ENCODE measurements around the gene WDFY2. TPM values are rescaled to one million over a fixed set of nuclear protein-coding genes. Genes with fewer than 3 reads are reported as not detected.

Gene WDFY2
- total RNA-seq, 1 donor from 2014 or later, result 20.7 TPM

DNA sequence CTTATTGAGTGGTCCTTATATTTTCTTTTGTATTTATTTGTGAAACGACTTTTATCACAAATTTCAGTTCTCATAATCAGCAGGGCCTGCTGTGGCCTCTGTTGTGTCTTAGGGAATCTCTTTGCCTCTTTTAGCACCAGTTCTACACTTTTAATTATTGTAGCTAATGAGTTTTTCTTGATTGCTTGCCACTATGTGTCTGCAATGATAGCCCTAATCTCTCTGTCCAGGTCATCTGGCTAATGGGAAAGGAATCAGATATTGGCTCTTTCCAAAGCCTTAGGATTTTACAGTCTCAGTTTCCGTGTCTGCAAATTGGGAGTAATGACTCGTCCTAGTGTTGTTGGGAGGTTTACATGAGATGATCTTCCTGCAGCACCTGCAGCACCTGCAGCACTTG lies 10.2 kb downstream of the WDFY2 start:
- Mint-ChIP-seq H3K36me3 (ENCODE audit: unreplicated experiment) (no peaks in the 10 kb centered on the region), H3K27ac (ENCODE audit: unreplicated experiment) (no peak overlapping the region), H3K4me3 (ENCODE audit: unreplicated experiment) (no peak overlapping the region), H3K27me3 (ENCODE audit: unreplicated experiment) (no peaks in the 10 kb centered on the region), H3K9me3 (ENCODE audit: unreplicated experiment) (no peaks in the 10 kb centered on the region), H3K4me1 (ENCODE audit: unreplicated experiment) (peaks cover 49% of the 10 kb centered on the region)
- no peak for DNase-seq (ENCODE audit: extremely low spot score, unreplicated experiment)
- TF ChIP-seq, protein P1, sequence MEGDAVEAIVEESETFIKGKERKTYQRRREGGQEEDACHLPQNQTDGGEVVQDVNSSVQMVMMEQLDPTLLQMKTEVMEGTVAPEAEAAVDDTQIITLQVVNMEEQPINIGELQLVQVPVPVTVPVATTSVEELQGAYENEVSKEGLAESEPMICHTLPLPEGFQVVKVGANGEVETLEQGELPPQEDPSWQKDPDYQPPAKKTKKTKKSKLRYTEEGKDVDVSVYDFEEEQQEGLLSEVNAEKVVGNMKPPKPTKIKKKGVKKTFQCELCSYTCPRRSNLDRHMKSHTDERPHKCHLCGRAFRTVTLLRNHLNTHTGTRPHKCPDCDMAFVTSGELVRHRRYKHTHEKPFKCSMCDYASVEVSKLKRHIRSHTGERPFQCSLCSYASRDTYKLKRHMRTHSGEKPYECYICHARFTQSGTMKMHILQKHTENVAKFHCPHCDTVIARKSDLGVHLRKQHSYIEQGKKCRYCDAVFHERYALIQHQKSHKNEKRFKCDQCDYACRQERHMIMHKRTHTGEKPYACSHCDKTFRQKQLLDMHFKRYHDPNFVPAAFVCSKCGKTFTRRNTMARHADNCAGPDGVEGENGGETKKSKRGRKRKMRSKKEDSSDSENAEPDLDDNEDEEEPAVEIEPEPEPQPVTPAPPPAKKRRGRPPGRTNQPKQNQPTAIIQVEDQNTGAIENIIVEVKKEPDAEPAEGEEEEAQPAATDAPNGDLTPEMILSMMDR (IDR thresholded peaks at IDR 0.05), result no peak

DNA sequence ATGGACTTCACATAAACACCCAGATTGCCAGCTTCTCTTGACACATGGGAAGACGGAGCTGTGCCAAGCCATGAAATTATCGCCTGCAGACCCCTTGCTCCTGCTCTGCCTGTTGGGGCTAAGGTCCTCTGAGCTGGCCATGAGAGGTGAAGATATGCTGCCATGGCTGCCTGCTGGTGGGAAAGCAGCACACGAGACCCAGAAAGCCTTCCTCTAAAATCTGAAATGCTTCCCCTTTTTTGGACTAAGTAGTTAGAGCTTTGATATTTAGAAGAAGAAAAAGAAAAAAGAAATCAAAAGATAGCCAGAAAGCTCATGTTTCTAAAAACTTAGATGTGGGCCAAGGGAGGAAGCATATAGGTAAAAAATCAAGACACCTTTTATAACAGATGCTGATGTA lies 11.2 kb downstream of the WDFY2 start:
- Mint-ChIP-seq H3K4me3 (ENCODE audit: unreplicated experiment) (no peak overlapping the region), H3K36me3 (ENCODE audit: unreplicated experiment) (no peaks in the 10 kb centered on the region), H3K27ac (ENCODE audit: unreplicated experiment) (no peak overlapping the region), H3K9me3 (ENCODE audit: unreplicated experiment) (no peaks in the 10 kb centered on the region), H3K27me3 (ENCODE audit: unreplicated experiment) (no peaks in the 10 kb centered on the region), H3K4me1 (ENCODE audit: unreplicated experiment) (peaks cover 47% of the 10 kb centered on the region)
- TF ChIP-seq, protein P1 (IDR thresholded peaks at IDR 0.05), result no peak
- DNase-seq (ENCODE audit: extremely low spot score, unreplicated experiment), result no peak

DNA sequence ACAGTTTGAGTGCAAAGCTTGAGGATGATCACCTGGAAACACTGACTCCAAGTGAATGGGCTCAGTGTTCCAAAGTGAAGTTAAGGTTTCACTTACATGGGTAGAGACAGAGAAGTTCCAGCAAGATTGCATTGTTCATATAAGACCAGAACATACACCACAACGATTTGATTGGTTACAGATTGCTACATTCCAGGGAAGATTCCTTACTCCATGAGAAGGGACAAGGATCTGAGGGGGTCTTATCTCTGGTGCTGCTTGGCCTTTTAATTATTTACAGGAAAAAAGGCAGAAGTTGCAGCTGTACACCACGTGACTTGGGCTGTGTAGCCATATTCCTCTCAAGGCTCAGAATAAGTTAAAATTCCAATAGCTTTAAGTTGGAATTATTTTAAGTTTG lies 12.3 kb downstream of the WDFY2 start:
- Mint-ChIP-seq H3K36me3 (ENCODE audit: unreplicated experiment) (peaks cover under 1% of the 10 kb centered on the region), H3K4me1 (ENCODE audit: unreplicated experiment) (peaks cover 35% of the 10 kb centered on the region), H3K27ac (ENCODE audit: unreplicated experiment) (no peak overlapping the region), H3K4me3 (ENCODE audit: unreplicated experiment) (no peak overlapping the region), H3K27me3 (ENCODE audit: unreplicated experiment) (no peaks in the 10 kb centered on the region), H3K9me3 (ENCODE audit: unreplicated experiment) (no peaks in the 10 kb centered on the region)
- no peak for DNase-seq (ENCODE audit: extremely low spot score, unreplicated experiment)
- TF ChIP-seq, protein P1 (IDR thresholded peaks at IDR 0.05), result no peak

DNA sequence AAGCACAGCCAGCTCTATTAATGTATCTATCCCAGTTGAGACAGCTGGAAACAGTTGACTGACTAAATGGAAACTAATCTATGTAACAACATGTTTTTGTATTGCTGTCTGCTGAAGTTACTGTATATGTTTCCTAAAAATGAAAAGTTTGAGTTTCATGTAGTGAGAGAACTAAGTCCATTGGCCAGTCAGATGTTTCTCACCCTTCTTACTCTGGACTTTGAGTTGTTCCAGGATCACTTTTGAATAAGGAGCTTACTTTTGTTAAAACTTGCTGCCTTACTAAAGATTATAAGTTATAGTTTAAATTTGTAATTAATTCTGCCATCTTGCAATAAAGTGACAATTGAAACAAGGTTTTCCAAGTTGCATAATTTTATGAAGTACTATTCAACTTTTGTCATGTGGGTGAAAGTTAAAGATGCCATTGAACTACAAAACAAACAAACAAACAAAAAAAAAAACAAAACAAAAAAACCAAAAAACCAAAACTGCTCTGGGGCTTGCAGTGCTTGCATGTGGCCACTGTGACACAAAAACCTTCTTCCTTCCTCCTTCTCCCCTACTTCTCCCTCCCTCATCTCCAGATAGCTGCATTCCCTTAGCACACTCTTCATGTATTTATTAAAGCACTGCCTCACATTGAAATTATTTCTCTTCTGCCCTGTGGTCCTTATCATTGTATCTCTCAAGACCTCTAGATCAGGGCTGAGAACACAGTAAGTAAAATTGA lies 15.3 kb downstream of the WDFY2 start:
- Mint-ChIP-seq H3K36me3 (ENCODE audit: unreplicated experiment) (peaks cover 2% of the 10 kb centered on the region), H3K27ac (ENCODE audit: unreplicated experiment) (no peak overlapping the region), H3K4me3 (ENCODE audit: unreplicated experiment) (no peak overlapping the region), H3K27me3 (ENCODE audit: unreplicated experiment) (no peaks in the 10 kb centered on the region), H3K4me1 (ENCODE audit: unreplicated experiment) (peaks cover 20% of the 10 kb centered on the region), H3K9me3 (ENCODE audit: unreplicated experiment) (no peaks in the 10 kb centered on the region)
- TF ChIP-seq, protein P1 (IDR thresholded peaks at IDR 0.05), result no peak
- no peak for DNase-seq (ENCODE audit: extremely low spot score, unreplicated experiment)

DNA sequence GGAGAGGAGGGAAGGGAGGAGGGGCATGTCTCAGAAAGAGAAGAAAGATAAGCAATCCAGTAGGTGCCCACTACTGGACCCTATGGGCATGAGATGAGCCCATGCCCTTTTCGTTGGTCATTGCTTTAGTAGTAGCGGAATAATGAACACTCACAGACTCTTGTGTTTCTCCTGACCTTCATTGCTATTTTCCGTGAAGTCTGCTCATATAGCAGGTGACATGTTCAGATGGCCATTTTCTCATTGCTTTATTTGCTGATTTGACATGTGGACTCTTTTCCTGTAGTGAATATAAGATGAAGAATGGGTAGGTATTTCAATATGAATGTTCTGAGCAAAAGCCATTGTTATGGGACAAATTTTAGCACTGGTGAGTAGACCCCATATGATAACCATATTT lies 16.4 kb downstream of the WDFY2 start:
- TF ChIP-seq, protein P1 (IDR thresholded peaks at IDR 0.05), result no peak
- H3K9me3 Mint-ChIP-seq (ENCODE audit: unreplicated experiment), result no peaks in the 10 kb centered on the region
- H3K4me3 Mint-ChIP-seq (ENCODE audit: unreplicated experiment), result no peak overlapping the region
- H3K4me1 Mint-ChIP-seq (ENCODE audit: unreplicated experiment), result peaks cover 27% of the 10 kb centered on the region
- H3K27me3 Mint-ChIP-seq (ENCODE audit: unreplicated experiment), result no peaks in the 10 kb centered on the region
- no peak for DNase-seq (ENCODE audit: extremely low spot score, unreplicated experiment)
- peaks cover 2% of the 10 kb centered on the region for H3K36me3 Mint-ChIP-seq (ENCODE audit: unreplicated experiment)
- H3K27ac Mint-ChIP-seq (ENCODE audit: unreplicated experiment), result no peak overlapping the region

Measured in osteocyte (in vitro differentiated cells).